ENCODE measurements around the gene SYNPO2. TPM values are rescaled to one million over a fixed set of nuclear protein-coding genes. Genes with fewer than 3 reads are reported as not detected.

Gene SYNPO2
- total RNA-seq, 4 donors from 2014 or later = 23.1 to 63.8 (median 42.4) TPM

DNA sequence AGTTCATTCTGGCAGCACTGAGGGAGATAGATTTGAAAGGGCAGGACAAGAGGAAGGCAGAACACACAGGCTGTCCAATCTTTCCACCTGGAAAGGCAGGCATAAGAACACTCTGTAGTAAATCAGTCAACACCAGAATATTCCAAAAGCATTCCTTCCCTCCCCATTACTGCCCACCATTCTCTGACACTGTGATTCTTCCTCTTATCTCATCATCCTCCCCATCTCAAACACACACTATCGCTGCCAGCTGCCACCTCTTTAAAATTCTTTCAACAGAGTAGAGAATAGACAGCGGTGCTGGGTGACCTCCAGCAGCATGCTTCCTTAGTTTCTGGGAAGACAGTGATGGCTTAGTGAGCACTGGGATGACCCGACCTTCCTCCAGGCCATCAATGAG lies 193.3 kb downstream of the SYNPO2 start:
- TF ChIP-seq, protein P1, sequence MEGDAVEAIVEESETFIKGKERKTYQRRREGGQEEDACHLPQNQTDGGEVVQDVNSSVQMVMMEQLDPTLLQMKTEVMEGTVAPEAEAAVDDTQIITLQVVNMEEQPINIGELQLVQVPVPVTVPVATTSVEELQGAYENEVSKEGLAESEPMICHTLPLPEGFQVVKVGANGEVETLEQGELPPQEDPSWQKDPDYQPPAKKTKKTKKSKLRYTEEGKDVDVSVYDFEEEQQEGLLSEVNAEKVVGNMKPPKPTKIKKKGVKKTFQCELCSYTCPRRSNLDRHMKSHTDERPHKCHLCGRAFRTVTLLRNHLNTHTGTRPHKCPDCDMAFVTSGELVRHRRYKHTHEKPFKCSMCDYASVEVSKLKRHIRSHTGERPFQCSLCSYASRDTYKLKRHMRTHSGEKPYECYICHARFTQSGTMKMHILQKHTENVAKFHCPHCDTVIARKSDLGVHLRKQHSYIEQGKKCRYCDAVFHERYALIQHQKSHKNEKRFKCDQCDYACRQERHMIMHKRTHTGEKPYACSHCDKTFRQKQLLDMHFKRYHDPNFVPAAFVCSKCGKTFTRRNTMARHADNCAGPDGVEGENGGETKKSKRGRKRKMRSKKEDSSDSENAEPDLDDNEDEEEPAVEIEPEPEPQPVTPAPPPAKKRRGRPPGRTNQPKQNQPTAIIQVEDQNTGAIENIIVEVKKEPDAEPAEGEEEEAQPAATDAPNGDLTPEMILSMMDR (IDR thresholded peaks at IDR 0.05; ENCODE audit: low read depth) = no peak

DNA sequence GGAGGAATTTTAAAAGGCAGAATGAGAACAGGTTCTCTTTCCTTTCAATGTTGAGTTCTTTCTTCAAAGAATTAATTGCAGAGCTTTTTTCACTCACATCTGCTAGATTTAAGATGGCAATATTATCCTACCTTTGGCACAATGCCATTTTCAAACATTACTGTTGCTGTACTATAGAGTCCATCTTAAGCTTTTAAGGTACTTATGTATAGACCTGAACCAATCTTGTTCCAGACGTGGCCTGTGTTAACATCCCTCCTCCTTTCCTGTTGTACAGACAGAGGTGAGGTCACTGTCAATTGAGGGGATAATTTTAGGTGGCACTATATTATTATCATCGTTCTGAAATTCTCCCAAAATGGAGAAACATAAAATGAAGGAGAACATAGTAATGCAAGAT lies 194.0 kb downstream of the SYNPO2 start:
- TF ChIP-seq, protein P1 (IDR thresholded peaks at IDR 0.05; ENCODE audit: low read depth) = no peak

DNA sequence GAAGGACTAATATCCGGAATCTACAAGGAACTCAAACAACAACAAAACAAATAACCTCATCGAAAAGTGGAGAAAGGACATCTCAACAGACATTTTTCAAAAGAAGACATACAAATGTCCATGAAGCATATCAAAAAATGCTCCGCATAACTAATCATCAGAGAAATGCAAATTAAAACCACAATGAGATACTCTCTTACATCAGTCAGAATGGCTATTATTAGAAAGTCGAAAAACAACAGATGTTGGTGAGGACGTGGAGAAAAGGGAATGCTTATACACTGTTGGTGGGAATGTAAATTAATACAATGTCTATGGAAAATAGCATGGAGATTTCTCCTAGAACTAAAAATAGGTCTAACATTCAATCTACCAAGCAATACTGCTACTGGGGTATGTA lies 195.9 kb downstream of the SYNPO2 start:
- TF ChIP-seq, protein P1 (IDR thresholded peaks at IDR 0.05; ENCODE audit: low read depth) = no peak

DNA sequence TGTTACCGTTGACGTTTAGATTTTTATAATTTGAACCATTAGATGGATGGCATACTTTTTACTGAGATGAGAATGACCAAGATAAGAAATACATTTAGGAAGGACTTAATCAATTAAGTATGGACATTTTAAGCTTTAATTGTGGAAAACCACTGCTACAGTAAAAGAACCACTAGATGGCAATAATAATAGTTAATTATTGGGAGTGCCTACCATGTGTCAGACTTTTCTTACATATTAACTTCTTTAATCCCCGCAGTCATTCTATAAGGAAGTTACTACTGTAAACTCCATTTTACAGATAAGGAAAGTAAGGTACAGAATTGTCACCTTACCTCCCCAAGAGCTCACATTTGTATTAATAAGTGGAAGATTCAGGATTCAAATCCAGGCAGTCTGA lies 198.5 kb downstream of the SYNPO2 start:
- TF ChIP-seq, protein P1 (IDR thresholded peaks at IDR 0.05; ENCODE audit: low read depth) = no peak

DNA sequence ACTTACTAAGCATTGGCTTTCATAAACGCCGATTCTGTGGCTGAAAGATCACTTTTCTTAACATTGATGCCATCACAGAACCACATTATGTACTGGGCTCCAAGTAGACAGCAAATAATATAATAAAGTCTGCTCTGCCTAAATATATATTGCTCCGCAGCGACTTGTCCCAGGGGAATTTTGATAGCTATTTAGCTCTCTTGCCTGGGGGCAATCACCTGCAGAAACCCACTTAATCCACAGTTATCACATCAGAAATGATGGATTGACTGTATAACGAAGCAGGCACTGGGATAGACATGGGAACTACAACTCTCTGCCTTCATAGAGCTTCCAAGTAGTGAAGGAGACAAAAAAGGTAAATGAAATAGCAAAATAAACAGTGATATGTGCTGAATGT lies 199.0 kb downstream of the SYNPO2 start:
- TF ChIP-seq, protein P1 (IDR thresholded peaks at IDR 0.05; ENCODE audit: low read depth) = no peak

DNA sequence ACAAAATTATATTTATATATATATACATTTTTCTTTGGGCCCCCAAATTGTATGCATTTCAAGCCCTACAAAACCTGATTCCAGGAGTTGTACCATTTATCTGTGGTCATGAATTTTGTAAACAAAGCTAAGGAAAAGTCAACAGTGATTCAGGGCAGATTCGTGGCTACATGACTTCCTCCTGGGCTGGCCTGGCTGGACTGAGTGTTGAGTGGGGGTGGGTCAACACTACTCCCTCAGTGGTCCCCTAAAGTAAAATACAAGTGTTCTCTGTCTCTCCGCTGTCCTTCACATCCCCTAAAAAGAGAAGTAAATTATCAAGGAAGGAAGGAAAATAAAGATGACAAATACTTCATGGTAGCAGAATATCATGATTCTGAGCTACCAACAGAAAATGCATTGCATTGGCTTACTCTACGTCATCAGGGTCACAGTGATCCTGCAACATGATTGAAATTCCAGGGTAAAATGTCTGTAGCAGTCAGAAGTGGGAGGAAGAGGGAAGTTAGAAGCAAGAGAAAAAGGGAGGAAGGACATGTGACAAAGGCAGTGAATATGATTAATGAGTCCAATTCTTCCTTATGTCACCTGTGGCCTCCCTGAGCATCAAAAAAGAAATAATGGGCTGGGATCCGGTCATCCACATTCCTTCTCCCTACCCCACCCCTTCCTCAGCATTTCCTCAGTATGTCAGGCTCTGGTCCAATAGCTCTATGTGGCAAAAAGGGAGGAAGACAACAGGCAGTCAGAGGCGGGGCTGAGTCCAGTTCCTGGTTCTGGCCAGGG lies 204.6 kb downstream of the SYNPO2 start:
- TF ChIP-seq, protein P1 (IDR thresholded peaks at IDR 0.05; ENCODE audit: low read depth) = no peak

DNA sequence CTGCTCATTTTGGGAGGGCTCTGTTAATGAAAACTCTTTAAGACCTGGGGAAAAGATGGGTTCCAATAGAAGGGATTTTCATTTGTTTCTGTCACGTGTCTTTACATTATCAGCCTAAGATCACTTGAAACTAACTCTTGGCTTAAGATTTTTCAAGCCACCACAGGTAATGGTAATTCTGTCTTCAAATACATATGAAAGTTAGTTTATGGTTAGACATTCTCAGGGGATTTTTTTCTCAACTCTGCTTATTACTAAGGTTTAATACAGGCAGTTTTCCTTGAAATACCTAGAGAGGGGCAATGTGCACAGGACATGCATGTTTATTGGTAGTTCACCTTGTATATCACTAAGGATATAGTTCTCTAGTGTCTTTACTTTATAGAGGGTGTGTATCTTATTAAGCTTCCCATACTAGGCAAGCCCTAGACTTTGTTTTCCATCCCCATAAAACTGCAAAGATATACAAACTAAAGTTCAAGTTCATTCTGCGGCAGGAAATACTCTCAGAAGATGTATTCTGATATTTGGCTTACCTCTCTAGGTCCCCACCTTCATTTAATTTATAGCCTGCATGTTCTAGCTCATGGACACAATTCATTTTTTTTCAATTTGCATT lies 208.7 kb downstream of the SYNPO2 start:
- TF ChIP-seq, protein P1 (IDR thresholded peaks at IDR 0.05; ENCODE audit: low read depth) = no peak

All from subcutaneous adipose tissue (tissue), 4 donors.